ENCODE measurements around the gene WASHC3.
"Not testable (repeated sequence)": the region's sequence is repeated elsewhere in the genome, so short reads cannot be mapped to it uniquely, and the experiment has no call there.

WASHC3 gene, protein sequence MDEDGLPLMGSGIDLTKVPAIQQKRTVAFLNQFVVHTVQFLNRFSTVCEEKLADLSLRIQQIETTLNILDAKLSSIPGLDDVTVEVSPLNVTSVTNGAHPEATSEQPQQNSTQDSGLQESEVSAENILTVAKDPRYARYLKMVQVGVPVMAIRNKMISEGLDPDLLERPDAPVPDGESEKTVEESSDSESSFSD

DNA sequence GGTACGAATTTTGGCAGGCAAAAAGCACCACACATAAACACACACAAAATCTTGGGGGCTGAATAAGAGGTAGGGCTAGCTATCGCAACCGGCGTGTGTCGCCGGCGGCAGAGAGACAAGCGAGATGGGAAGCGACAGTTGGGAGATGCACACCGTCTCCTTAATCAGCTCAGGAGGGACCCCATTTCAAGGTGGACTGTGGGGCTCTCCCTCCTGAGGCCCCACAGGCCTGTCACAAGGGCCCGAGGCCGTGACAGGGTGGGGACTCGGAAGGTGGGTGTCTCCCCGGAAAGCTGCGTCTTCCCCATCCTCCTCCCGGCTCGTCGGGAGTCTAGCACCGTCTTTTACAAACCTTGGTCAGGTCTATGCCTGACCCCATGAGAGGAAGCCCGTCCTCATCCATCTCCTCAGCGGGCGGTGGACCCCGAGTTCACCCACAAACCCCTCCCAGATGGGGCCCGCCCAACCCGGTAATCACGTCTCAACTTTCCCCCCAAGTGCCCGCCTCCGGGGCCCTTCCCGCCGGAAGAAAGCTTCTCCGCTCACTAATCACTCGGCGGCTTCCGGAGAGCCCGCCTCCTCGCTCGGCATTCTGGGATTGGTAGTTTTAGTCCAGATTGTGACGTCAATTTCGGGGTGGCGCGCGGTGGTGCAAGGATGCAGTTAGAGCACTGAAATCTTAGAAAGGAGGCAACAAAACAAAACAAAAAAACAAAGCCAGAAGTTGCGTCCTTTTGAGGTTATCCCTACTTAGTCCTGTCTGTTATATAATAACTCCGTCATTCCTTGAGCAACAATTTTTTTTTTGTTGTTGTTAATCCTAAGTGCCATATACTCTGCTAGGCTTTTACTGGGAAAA is at the start of gene WASHC3:
Gene WASHC3 (minus strand): TSS at position 432 of the 859 bp plus-strand sequence. CDS start 29 bp downstream, at position 403.
- peak; percentile 96 for DNase-seq

- DNase-seq = no peak
These were observed 49.0 kb upstream of the WASHC3 start for GRCh38 chr12:102110782-102111181.

- DNase-seq = no peak
These were observed 46.2 kb upstream of the WASHC3 start for GRCh38 chr12:102107970-102108369.

- no peak for DNase-seq
These were observed 45.1 kb upstream of the WASHC3 start for GRCh38 chr12:102106905-102107304.

DNA sequence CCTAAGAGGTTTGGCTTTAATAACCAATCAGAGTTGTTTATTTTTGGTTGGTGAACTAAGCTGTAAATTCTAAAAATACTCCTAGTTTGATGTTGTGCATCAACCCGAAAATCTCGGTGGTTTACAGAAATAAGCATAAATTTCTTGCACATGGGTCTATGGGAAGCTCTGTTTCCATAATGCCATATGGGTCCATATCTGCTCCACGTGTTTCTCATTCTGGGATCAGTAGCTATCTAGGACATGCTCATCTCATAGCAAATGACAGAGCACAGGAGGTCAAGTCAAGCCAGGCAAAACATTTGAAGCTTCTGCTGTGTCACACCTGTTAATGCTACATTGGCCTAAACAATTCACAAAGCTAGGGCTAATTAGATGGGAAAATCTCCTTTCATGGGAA is 35.1 kb upstream of the WASHC3 start:
- no peak for DNase-seq

GRCh38 chr12:102095677-102096263 is 34.0 kb upstream of the WASHC3 start:
- peak; percentile 15 for DNase-seq

DNA sequence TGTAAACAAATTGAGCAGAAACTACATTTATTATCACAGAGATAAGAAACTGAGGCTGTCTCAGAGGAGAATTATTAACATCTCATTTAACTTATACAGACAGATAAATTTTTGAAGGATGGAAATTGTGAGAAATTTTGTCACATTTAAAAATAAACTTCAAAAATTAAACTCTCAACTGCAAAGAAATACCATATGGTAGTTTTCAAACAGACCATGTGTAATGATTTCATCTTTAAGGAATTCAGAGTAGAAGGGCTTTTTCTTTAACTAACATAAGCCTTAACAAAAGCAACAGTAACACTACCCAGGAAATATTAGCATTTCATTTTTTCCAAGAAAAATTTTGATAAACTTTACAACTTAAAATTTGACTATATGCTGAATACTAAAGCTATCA is 31.5 kb upstream of the WASHC3 start:
- no peak for DNase-seq

- not testable (repeated sequence) for DNase-seq
These were observed 27.5 kb upstream of the WASHC3 start for GRCh38 chr12:102089228-102089835.

DNA sequence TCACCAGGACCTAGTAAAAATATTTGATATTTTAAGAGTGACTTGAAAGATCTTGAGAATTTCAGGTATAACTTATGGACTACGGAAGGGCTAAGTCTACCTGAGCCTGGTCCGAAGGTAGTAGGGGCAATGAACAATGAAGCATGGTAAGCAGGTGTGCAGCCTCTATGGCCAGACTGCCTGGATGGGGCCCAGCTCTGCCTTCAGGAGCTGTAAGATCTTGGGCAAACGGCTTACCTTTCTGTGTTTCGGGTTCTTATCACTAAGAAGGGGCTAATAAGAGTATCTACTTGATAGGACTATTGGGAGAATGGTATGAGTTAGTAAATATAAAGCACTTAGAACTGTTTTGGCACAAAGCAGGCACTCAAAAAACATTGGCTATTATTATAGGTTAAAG is 19.1 kb upstream of the WASHC3 start:
- no peak for DNase-seq

DNA sequence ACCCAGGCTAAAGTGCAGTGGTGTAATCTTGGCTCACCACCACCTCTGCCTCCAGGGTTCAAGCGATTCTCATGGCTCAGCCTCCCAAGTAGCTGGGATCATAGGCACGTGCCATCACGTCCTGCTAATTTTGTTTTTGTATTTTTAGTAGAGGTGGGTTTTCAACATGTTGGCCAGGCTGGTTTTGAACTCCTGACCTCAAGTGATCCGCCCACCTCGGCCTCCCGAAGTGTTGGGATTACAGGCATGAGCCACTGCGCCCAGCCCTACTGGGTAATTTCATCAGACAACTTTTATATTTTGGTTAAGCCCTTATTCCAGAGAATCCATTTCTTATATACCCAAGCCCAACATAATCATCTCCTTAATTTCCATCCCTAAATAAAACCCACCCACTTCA is 10.3 kb upstream of the WASHC3 start:
- DNase-seq = not testable (repeated sequence)

- DNase-seq = no peak
These were observed 7.9 kb upstream of the WASHC3 start for GRCh38 chr12:102069707-102070106.

DNA sequence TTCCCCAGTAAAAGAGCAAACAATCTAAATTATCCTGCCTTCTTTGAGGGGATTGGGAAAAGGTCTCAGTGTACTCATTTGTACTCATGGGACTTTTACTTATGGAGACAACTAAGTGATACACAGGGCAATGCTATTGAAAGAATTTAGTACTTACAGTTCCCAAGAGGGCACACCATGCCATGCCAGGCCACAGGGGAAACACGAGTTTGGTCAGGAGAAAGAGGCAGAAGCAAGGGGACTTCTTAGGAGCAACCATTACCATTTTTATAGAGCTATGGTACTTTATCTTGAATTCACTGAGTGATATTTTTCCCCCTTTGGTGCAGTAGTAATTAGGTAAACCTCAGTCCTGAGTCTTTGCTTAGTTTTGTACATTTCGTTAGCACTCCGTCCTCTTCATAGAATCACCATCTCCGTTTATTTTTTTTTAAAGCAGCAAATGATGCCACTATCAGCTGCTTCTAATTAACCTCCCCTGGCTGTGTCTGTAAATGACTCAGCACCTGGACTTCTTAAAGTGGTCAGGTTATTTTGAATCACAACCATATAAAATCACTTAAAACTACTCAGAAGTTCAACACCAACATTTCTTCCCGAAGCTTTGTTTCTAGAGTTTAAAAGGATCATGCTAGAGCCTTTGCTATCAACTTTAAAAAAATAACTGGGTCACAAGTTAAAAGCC is 5.9 kb upstream of the WASHC3 start:
- no peak for DNase-seq

DNA sequence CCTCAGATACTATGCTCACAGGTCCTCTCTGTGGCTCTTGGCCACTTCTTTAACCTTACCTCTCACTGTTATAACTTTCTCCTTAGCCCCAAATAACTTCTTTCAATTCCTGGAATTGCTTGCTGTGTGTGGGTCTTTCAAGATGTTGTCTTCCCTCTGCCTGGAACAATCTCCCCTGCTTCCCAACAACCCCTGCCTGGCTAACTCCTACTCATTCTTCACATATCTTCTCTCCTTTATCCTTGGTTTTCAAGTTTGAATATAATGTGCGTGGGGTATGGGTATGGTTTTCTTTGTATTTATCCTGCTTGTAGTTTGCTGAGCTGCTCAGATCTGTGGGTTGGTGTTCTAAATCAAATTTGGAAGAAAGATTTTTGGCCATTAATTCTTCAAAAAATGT is 2.7 kb upstream of the WASHC3 start:
- no peak for DNase-seq

GRCh38 chr12:102063069-102063468 is 1.3 kb upstream of the WASHC3 start:
- DNase-seq = no peak

GRCh38 chr12:102062419-102062806 is 622 bp upstream of the WASHC3 start:
- no peak for DNase-seq

DNA sequence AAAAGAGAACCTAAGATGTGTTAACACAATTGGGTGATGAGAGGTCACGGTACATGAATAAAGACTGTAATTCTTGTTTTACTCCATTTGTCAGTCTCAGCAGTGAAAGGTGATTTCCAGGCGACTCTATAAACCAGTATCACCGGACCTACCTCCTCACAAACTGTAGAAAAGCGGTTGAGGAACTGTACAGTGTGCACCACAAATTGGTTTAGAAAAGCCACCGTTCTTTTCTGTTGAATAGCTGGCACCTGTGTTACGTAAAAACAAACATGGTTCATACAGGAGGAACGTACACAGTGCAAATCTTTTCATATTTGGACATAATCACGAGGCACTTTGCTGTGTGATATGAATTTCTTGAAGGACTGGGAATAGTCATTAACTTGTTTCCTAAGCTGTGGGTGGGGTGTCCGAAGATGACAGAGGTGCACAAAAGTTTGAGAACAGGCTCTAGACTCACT is 663 bp downstream of the WASHC3 start:
- DNase-seq = peak; percentile 31

DNA sequence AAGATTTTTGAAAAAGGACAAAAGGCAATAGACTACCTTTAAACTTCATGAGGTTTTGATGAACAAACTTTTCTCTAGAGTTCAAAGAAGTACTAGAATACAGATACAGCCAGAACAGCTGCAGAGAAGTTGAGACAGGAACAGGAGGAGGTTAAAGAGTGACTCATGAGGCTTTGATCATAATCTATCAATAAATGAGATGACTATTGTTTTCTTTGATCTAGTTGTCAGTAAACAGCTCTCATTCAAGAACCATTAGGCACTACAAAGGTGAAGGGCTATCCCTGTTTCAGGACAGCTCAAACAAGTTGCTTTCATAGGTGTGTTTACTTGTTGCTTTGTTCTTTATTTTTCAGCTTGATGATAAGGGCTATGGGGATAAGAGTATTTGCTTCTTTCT is 2.4 kb downstream of the WASHC3 start:
- DNase-seq = no peak

DNA sequence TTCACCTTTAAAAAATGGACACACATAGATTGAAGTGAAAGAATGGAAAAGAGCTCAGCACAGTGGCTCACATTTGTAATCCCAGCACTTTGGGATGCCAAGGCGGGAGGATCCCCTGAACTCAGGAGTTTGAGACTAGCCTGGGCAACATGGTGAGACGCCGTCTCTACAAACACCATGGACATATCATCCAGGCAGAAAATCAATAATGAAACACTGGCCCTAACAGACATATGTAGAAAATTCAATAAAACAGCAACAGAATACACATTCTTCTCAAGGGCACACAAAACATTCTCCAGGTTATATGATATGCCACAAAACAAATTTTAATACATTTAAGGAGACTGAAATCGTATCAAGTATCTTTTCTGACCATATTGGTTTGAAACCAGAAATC is 7.4 kb downstream of the WASHC3 start:
- DNase-seq = no peak

DNA sequence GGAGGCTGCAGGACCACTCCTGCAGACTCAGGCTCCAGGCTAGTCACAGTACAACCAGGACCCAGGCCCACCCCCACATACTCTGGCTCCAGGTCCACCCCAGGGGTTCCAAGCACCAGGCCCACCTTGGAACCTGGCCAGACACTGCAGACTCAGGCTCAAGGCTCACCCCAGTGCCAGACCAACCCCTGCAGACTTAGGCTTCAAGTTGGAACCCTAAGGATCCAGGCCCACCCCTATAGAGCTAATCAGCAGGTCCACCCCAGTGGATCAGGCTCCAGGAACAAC is 8.8 kb downstream of the WASHC3 start:
- DNase-seq = no peak

DNA sequence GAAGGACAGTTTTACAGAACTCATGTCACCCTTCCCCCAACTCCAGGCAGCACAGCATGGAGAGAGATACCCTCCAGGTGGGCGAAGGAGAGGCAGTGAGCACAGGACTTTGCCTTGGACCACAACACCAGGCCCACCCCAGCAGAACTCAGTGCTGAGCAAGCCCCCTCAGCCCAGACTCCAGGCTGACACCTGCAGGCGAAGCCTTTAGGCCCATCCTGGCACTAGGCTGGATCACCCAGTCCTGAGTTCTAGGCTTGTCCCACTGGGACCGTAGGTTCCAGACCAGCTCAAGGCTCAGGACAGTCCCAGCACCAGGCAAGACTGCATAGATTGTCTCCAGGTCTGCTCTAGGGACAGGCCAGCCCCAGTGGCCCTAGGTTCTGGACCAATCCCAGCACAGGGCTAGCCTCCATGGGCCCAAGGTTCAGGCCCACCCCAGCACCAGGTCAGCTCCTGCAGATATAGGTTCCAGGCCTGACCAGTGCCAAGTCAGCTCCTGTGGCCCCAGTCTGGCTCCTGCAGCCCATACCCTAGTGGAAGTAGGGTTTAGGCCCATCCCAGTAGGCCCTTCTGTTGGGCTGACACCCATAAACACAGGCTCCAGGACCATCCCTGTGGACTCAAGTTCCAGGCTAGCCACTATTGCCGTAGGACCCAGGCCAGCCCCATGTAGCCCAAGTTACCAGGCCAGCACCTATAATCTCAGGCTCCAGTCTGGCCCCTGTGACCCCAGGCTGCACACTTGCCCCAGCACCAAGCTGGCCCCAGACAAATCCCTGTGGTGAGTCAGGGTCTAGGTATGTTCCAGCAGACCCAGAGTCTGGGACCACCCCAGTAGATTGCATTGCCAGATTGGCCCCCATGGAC is 9.4 kb downstream of the WASHC3 start:
- no peak for DNase-seq

GRCh38 chr12:102051431-102051965 is 10.3 kb downstream of the WASHC3 start:
- no peak for DNase-seq

Measured in inflammatory macrophage treated with lipopolysaccharide for 4 hours (primary cell).